Erythroblast (primary cell): ENCODE results near the gene ALPL.
"Not testable (repeated sequence)": the region's sequence is repeated elsewhere in the genome, so short reads cannot be mapped to it uniquely, and the experiment has no call there.

Source experiments
- GATA1 ChIP-seq: IDR thresholded peaks from 2 replicates; pipeline ENCODE4 v1.6.1; 2011; ENCODE audit warnings: low read depth, mild to moderate bottlenecking, control low read depth, low read length, moderate library complexity
- POLR2A ChIP-seq: IDR thresholded peaks from 2 replicates; pipeline ENCODE4 v1.6.1; 2011; ENCODE audit warnings: mild to moderate bottlenecking, low read length

DNA sequence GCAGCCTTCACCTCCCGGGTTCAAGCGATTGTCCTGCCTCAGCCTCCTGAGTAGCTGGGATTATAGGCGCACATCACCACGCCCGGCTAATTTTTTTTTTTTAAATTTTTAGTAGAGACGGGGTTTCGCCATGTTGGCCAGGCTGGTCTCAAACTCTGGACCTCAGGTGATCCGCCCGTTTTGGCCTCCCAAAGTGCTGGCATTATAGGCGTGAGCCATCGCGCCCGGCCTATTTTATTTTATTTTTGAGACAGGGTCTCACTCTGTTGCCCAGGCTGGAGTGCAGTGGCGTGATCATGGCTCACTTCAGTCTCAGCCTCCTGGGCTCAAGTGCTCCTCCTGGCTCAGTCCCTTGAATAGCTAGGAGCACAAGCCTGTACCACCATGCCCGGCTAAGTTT is 57.1 kb downstream of the ALPL start:
- TF ChIP-seq POLR2A, GATA1: not testable (repeated sequence)
